NCI-H748 (cell line): ENCODE data around the gene MLYCD.
A peak's percentile ranks its signal among the peaks of the same experiment; 100 is the strongest.

Experiments
- DNase-seq: peaks from one replicate; lab custom pipeline; 2025; ENCODE audit not compliant: unreplicated experiment; lab: John Stamatoyannopoulos, UW

MLYCD gene

GRCh38 chr16:83898463-83899271, at the start of gene MLYCD:
Gene MLYCD, plus strand, starts transcription at chr16:83899115. Its CDS starts 30 bp downstream, at chr16:83899145.
- peak; percentile 76 for DNase-seq

- no peak for DNase-seq
These were observed 49.5 kb upstream of the MLYCD start for GRCh38 chr16:83849421-83849820.

- DNase-seq: no peak
These were observed 48.0 kb upstream of the MLYCD start for GRCh38 chr16:83850947-83851346.

GRCh38 chr16:83851473-83851872, 47.4 kb upstream of the MLYCD start:
- no peak for DNase-seq

GRCh38 chr16:83852774-83853173, 46.1 kb upstream of the MLYCD start:
- no peak for DNase-seq

GRCh38 chr16:83853834-83854233, 45.1 kb upstream of the MLYCD start:
- DNase-seq: no peak

GRCh38 chr16:83854420-83854819, 44.5 kb upstream of the MLYCD start:
- DNase-seq: peak; percentile 7

- no peak for DNase-seq
These were observed 42.1 kb upstream of the MLYCD start for GRCh38 chr16:83856792-83857191.

- no peak for DNase-seq
These were observed 39.6 kb upstream of the MLYCD start for GRCh38 chr16:83859265-83859664.

- no peak for DNase-seq
These were observed 36.3 kb upstream of the MLYCD start for GRCh38 chr16:83862661-83863060.

- DNase-seq: no peak
These were observed 35.2 kb upstream of the MLYCD start for GRCh38 chr16:83863682-83864081.

GRCh38 chr16:83870830-83871229, 28.1 kb upstream of the MLYCD start:
- DNase-seq: no peak

- DNase-seq: peak; percentile 25
These were observed 20.1 kb upstream of the MLYCD start for GRCh38 chr16:83878838-83879237.

- DNase-seq: peak; percentile 19
These were observed 16.6 kb upstream of the MLYCD start for GRCh38 chr16:83882163-83882885.

GRCh38 chr16:83886199-83886971, 12.5 kb upstream of the MLYCD start:
- no peak for DNase-seq

- no peak for DNase-seq
These were observed 11.8 kb upstream of the MLYCD start for GRCh38 chr16:83887080-83887479.

GRCh38 chr16:83887564-83887963, 11.4 kb upstream of the MLYCD start:
- DNase-seq: no peak

- no peak for DNase-seq
These were observed 10.3 kb upstream of the MLYCD start for GRCh38 chr16:83888672-83889044.

GRCh38 chr16:83890359-83890758, 8.6 kb upstream of the MLYCD start:
- no peak for DNase-seq

- no peak for DNase-seq
These were observed 7.2 kb upstream of the MLYCD start for GRCh38 chr16:83891742-83892141.

GRCh38 chr16:83895243-83895642, 3.7 kb upstream of the MLYCD start:
- DNase-seq: no peak

- DNase-seq: no peak
These were observed 3.0 kb upstream of the MLYCD start for GRCh38 chr16:83895942-83896341.
